CD14-positive monocyte (primary cell): ENCODE measurements around the gene RAB32. TPM values are rescaled to one million over a fixed set of nuclear protein-coding genes. Genes with fewer than 3 reads are reported as not detected.
A peak's percentile ranks its signal among the peaks of the same experiment; 100 is the strongest.

ENCODE experiments used
- DNase-seq, 3 donors: peaks; one replicate each; pipeline ENCODE4 v3.0.0-alpha.2; 2011 to 2022
- H2AFZ ChIP-seq: 2 replicates; pipeline ENCODE4 v1.6.0; 2012; ENCODE audit warnings: mild to moderate bottlenecking, low read depth, low read length, inconsistent platforms; ENCODE audit not compliant: insufficient read depth, poor library complexity, severe bottlenecking
- H3K27ac ChIP-seq, 2 donors: 1 replicate in 1 of 2; 2 replicates in 1 of 2; pipeline ENCODE4 v1.5.1; 2012 to 2013; ENCODE audit warnings: low read length in 2 of 2, control low read depth in 1 of 2, inconsistent platforms in 1 of 2, low read depth in 1 of 2, mild to moderate bottlenecking in 1 of 2
- H3K27me3 ChIP-seq, 2 donors: one replicate each; pipeline versions ENCODE4 v1.6.0 to v1.6.1; 2011 to 2013; ENCODE audit warnings: low read length in 2 of 2; ENCODE audit not compliant: control insufficient read depth in 2 of 2, insufficient read depth in 2 of 2
- H3K36me3 ChIP-seq, 2 donors: replicated peaks in 1 of 2; 1 replicate in 1 of 2; 2 replicates in 1 of 2; pipeline versions ENCODE4 v1.5.1 to v1.6.1; 2012 to 2013; ENCODE audit warnings: low read length in 2 of 2, control low read depth in 1 of 2, inconsistent platforms in 1 of 2, mild to moderate bottlenecking in 1 of 2; ENCODE audit not compliant: insufficient read depth in 2 of 2, control insufficient read depth in 1 of 2
- H3K4me1 ChIP-seq, 2 donors: 1 replicate in 1 of 2; 2 replicates in 1 of 2; pipeline versions ENCODE4 v1.5.1 to v1.6.1; 2012 to 2013; ENCODE audit warnings: low read length in 2 of 2, control low read depth in 1 of 2, inconsistent platforms in 1 of 2, mild to moderate bottlenecking in 1 of 2, moderate library complexity in 1 of 2; ENCODE audit not compliant: insufficient read depth in 2 of 2, control insufficient read depth in 1 of 2
- H3K4me2 ChIP-seq: replicated peaks from 2 replicates; pipeline ENCODE3; 2012; ENCODE audit warnings: low read length, moderate library complexity, mild to moderate bottlenecking; ENCODE audit not compliant: poor library complexity, severe bottlenecking; ENCODE audit errors: extremely low read depth
- H3K4me3 ChIP-seq, 3 experiments: fragments of 200-600 bp in 1 of 3; sonication (generic) in 1 of 3; replicated peaks in 1 of 3; 1 replicate in 2 of 3; 2 replicates in 1 of 3; pipeline ENCODE4 v1.5.1; 2011 to 2013; ENCODE audit warnings: low read length in 3 of 3, mild to moderate bottlenecking in 3 of 3, control low read depth in 2 of 3, low read depth in 2 of 3, inconsistent platforms in 1 of 3, moderate library complexity in 1 of 3
- H3K79me2 ChIP-seq: 2 replicates; pipeline ENCODE4 v1.6.0; 2012; ENCODE audit warnings: mild to moderate bottlenecking, control low read depth, inconsistent platforms, low read length, moderate library complexity; ENCODE audit not compliant: insufficient read depth
- H3K9ac ChIP-seq: 2 replicates; pipeline ENCODE4 v1.6.0; 2017; ENCODE audit warnings: low read length, mild to moderate bottlenecking; ENCODE audit not compliant: insufficient read depth, poor library complexity, severe bottlenecking
- H3K9me3 ChIP-seq, 2 donors: replicated peaks in 1 of 2; 1 replicate in 1 of 2; 2 replicates in 1 of 2; pipeline versions ENCODE4 v1.5.1 to v1.6.1; 2012 to 2013; ENCODE audit warnings: low read length in 2 of 2, control low read depth in 1 of 2; ENCODE audit not compliant: control insufficient read depth in 1 of 2, insufficient read depth in 1 of 2
- H4K20me1 ChIP-seq: 2 replicates; pipeline ENCODE4 v1.6.0; 2012; ENCODE audit warnings: mild to moderate bottlenecking, low read length, control low read depth, moderate library complexity; ENCODE audit not compliant: insufficient read depth
- H3K27ac Mint-ChIP-seq, 7 donors: one replicate each; pipeline ENCODE4 v1.8.0; 2020; ENCODE audit warnings: mild to moderate bottlenecking in 7 of 7, mixed read lengths in 7 of 7, moderate library complexity in 6 of 7, inconsistent platforms in 2 of 7
- H3K27me3 Mint-ChIP-seq, 3 donors: one replicate each; pipeline ENCODE4 v1.8.0; 2021 to 2022; ENCODE audit warnings: low read depth in 3 of 3, mild to moderate bottlenecking in 3 of 3, mixed read lengths in 3 of 3, moderate library complexity in 3 of 3, inconsistent platforms in 1 of 3
- H3K36me3 Mint-ChIP-seq, 2 donors: one replicate each; pipeline ENCODE4 v1.8.0; 2020; ENCODE audit warnings: mixed read lengths in 2 of 2, inconsistent platforms in 1 of 2, mild to moderate bottlenecking in 1 of 2
- H3K4me1 Mint-ChIP-seq: one replicate; pipeline ENCODE4 v1.8.0; 2020; ENCODE audit warnings: mild to moderate bottlenecking, mixed read lengths
- H3K4me3 Mint-ChIP-seq, 2 donors: one replicate each; pipeline ENCODE4 v1.8.0; 2020; ENCODE audit warnings: mild to moderate bottlenecking in 2 of 2, mixed read lengths in 2 of 2, moderate library complexity in 1 of 2
- H3K9me3 Mint-ChIP-seq, 7 donors: one replicate each; pipeline ENCODE4 v1.8.0; 2020 to 2022; ENCODE audit warnings: mixed read lengths in 7 of 7, mild to moderate bottlenecking in 6 of 7, moderate library complexity in 6 of 7, inconsistent platforms in 2 of 7
- WGBS: methylation state at CpG from one replicate; pipeline ENCODE4 v1.1.5; 2013; ENCODE audit warnings: missing lambda C conversion rate; ENCODE audit not compliant: insufficient coverage; 5-methylcytosine and 5-hydroxymethylcytosine counted together
- intact Hi-C, 2 donors: fragments of 100-400 bp; cut with micrococcal nuclease; formaldehyde crosslinking; loops; one replicate each; pipeline versions ENCODE4 v1.15.0 to v1.15.1; 2023
- polyA plus RNA-seq, 3 donors: library from polyadenylated mRNA; depleted of rRNA in 1 of 3; unstranded in 2 of 3; stranded (reverse) in 1 of 3; fragments of 300-500 nt in 2 of 3; fragments of >200 nt in 1 of 3; fragmentation: Illumina TruSeq in 2 of 3; gene quantifications; 1 replicate in 2 of 3; 2 replicates in 1 of 3; pipeline ENCODE4 v1.2.3, GENCODE V29; 2012 to 2021
- TF ChIP-seq, protein P1 (sequence below): fragments of 200-600 bp; IDR thresholded peaks from one replicate; pipeline ENCODE4 v1.8.0; 2022; ENCODE audit warnings: antibody characterized with exemption, mild to moderate bottlenecking

RAB32 gene
- polyA plus RNA-seq, 3 donors = 82.6 to 588 (median 429) TPM

DNA sequence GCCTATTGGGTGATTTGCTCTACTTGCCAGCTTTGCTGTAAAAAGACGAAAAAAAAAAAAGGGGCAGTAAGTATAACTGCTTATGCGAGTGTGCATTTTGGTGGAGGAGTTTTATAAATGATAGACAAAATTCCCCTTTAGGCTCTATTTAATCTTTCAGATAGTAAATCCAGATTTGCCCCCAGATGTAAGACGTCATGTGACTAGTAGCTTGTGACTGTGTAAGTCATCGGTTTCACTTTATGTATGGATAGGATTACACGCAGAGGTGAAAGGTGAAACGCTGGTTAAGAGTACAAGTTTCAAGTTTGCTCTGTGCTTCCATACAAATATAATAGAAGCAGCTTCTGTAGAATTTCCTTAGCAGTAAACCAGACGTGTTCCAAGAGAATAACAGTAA lies 7.9 kb downstream of the RAB32 start:
- Histone ChIP-seq H3K27me3 (no peaks in the 10 kb centered on the region), H3K4me1 (peaks cover 43 to 70% of the 10 kb centered on the region in 2 donors), H4K20me1 (peaks cover 88% of the 10 kb centered on the region), H3K36me3 (peaks cover 46 to 56% of the 10 kb centered on the region in 2 donors), H3K79me2 (peaks cover 92% of the 10 kb centered on the region), H3K27ac (peak overlapping the region; percentile 22 to 40), H3K9me3 (no peaks in the 10 kb centered on the region), H2AFZ (no peak overlapping the region), H3K9ac (no peak overlapping the region), H3K4me3 (no peak overlapping the region), H3K4me2 (no peak overlapping the region)
- TF ChIP-seq, protein P1, sequence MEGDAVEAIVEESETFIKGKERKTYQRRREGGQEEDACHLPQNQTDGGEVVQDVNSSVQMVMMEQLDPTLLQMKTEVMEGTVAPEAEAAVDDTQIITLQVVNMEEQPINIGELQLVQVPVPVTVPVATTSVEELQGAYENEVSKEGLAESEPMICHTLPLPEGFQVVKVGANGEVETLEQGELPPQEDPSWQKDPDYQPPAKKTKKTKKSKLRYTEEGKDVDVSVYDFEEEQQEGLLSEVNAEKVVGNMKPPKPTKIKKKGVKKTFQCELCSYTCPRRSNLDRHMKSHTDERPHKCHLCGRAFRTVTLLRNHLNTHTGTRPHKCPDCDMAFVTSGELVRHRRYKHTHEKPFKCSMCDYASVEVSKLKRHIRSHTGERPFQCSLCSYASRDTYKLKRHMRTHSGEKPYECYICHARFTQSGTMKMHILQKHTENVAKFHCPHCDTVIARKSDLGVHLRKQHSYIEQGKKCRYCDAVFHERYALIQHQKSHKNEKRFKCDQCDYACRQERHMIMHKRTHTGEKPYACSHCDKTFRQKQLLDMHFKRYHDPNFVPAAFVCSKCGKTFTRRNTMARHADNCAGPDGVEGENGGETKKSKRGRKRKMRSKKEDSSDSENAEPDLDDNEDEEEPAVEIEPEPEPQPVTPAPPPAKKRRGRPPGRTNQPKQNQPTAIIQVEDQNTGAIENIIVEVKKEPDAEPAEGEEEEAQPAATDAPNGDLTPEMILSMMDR = no peak
- no peak for DNase-seq
- WGBS = no CpG with 5 or more reads among the region's 7 CpGs
- Mint-ChIP-seq H3K27me3 (no peaks in the 10 kb centered on the region), H3K27ac (peak overlapping the region in 6 of 7 donors; percentile 3 to 69 (median 66)), H3K4me1 (peaks cover 63% of the 10 kb centered on the region), H3K9me3 (no peaks in the 10 kb centered on the region), H3K36me3 (peaks cover 60 to 71% of the 10 kb centered on the region in 2 donors), H3K4me3 (no peak overlapping the region)
- intact Hi-C loops = no loop called here

DNA sequence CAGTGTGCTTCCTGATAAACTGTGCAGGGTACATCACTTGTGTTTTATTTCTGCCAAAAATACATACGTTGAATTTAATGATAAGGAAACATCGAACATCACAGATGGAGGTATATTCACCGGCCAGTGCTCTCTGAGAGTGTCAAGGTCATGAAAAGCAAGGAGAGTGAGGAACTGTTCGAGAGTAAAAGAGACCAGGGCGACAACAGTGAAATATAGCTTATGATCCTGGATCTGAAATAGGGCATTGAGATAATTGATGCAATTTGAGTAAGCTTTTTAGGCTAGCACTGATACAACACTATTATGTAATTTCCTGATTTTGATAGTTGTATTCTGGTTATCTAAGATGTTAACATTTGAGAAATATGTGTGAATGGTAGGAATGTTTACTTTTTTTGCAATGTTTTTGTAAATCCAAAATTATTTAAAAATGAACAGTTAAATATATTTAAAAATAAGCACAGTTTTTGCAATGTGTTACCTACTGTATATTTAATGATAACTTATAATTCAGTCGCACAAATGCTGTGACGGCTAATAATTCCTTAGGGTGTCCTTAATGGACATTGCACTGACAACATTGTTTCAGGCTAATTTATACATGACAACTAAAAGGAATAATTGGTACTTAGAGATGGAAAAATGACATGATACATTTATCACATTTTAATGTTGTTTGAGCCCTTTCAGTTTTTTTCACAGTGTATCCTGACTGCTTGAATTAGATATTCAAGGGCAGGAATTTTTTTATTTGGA lies 9.9 kb downstream of the RAB32 start:
- 82% methylated on average over 3 of the region's 7 CpGs for WGBS
- Histone ChIP-seq H3K4me1 (peaks cover 35 to 54% of the 10 kb centered on the region in 2 donors), H3K4me2 (no peak overlapping the region), H3K27me3 (no peaks in the 10 kb centered on the region), H3K9ac (no peak overlapping the region), H3K36me3 (peaks cover 48 to 56% of the 10 kb centered on the region in 2 donors), H4K20me1 (peaks cover 70% of the 10 kb centered on the region), H3K27ac (peak overlapping the region in 1 of 2 donors; percentile 55), H3K9me3 (no peaks in the 10 kb centered on the region), H3K79me2 (peaks cover 79% of the 10 kb centered on the region), H3K4me3 (no peak overlapping the region), H2AFZ (no peak overlapping the region)
- H3K4me1 Mint-ChIP-seq = peaks cover 50% of the 10 kb centered on the region
- TF ChIP-seq, protein P1 = no peak
- no peaks in the 10 kb centered on the region for H3K27me3 Mint-ChIP-seq
- H3K27ac Mint-ChIP-seq = peak overlapping the region in 6 of 7 donors; percentile 25 to 86 (median 42)
- no peak overlapping the region for H3K4me3 Mint-ChIP-seq
- peaks cover 55 to 71% of the 10 kb centered on the region in 2 donors for H3K36me3 Mint-ChIP-seq
- no peaks in the 10 kb centered on the region for H3K9me3 Mint-ChIP-seq
- no peak for DNase-seq
- intact Hi-C loops = no loop called here
